Mesodermal cell (in vitro differentiated cells): ENCODE measurements around the gene GNG13. TPM values are rescaled to one million over a fixed set of nuclear protein-coding genes. Genes with fewer than 3 reads are reported as not detected.

Experiments
- H3K27ac ChIP-seq: 2 replicates; pipeline ENCODE4 v1.7.0; 2013; ENCODE audit warnings: mild to moderate bottlenecking, low read depth, low read length, moderate library complexity; ENCODE audit not compliant: severe bottlenecking
- H3K36me3 ChIP-seq: 2 replicates; pipeline ENCODE4 v1.7.1; 2013; ENCODE audit warnings: mild to moderate bottlenecking, low read length, moderate library complexity; ENCODE audit not compliant: control insufficient read depth, insufficient read depth
- H3K4me1 ChIP-seq: one replicate; pipeline ENCODE4 v1.7.1; 2013; ENCODE audit warnings: mild to moderate bottlenecking, low read length; ENCODE audit not compliant: insufficient read depth, control insufficient read depth, poor library complexity, severe bottlenecking
- H3K4me3 ChIP-seq: 2 replicates; pipeline ENCODE4 v1.7.0; 2013; ENCODE audit warnings: low read length, control low read depth, mild to moderate bottlenecking; ENCODE audit not compliant: insufficient read depth, poor library complexity, severe bottlenecking; ENCODE audit errors: extremely low read depth
- H3K9me3 ChIP-seq: 2 replicates; pipeline ENCODE4 v1.7.1; 2013; ENCODE audit warnings: mild to moderate bottlenecking, low read length, moderate library complexity; ENCODE audit not compliant: control insufficient read depth
- WGBS, 2 experiments: methylation state at CpG; one replicate each; pipeline ENCODE4 v1.1.5; 2013; ENCODE audit warnings: missing lambda C conversion rate in 2 of 2; ENCODE audit not compliant: insufficient coverage in 2 of 2; 5-methylcytosine and 5-hydroxymethylcytosine counted together
- polyA plus RNA-seq, 2 experiments: library from polyadenylated mRNA; stranded (reverse); fragments of 50-300 nt; gene quantifications; one replicate each; pipeline ENCODE4 v1.2.3, GENCODE V29; 2013

The GNG13 gene
- not detected for polyA plus RNA-seq (2013, experiment 1 of 2)
- polyA plus RNA-seq (2013, experiment 2 of 2), result not detected

- H3K27ac ChIP-seq, result no peak within 1 kb of the TSS
- H3K4me1 ChIP-seq, result no peaks in the 10 kb centered on the region
- peaks cover 14% of the 10 kb centered on the region for H3K36me3 ChIP-seq
- H3K4me3 ChIP-seq, result no peak within 1 kb of the TSS
- WGBS, 2 experiments, result 7 to 11% methylated on average over 40 of the region's 57 CpGs
- H3K9me3 ChIP-seq, result no peaks in the 10 kb centered on the region
These were observed at the start of gene GNG13 for GRCh38 chr16:799948-800833. Gene GNG13 (minus strand): TSS chr16:800734. CDS start chr16:799077, 1,657 bp downstream.

- Histone ChIP-seq H3K4me1 (no peaks in the 10 kb centered on the region), H3K27ac (no peak overlapping the region), H3K36me3 (no peaks in the 10 kb centered on the region), H3K4me3 (no peak overlapping the region), H3K9me3 (peaks cover 44% of the 10 kb centered on the region)
- 93% methylated on average over 42 to 43 of the region's 44 CpGs for WGBS, 2 experiments
These were observed 48.1 kb upstream of the GNG13 start for GRCh38 chr16:848510-849253.

GRCh38 chr16:847681-848445 is 47.3 kb upstream of the GNG13 start:
- Histone ChIP-seq H3K36me3 (no peaks in the 10 kb centered on the region), H3K4me1 (no peaks in the 10 kb centered on the region), H3K9me3 (peaks cover 44% of the 10 kb centered on the region), H3K4me3 (no peak overlapping the region), H3K27ac (no peak overlapping the region)
- WGBS, 2 experiments, result 92 to 94% methylated on average over 30 to 33 of the region's 33 CpGs

GRCh38 chr16:847151-847550 is 46.6 kb upstream of the GNG13 start:
- peaks cover 44% of the 10 kb centered on the region for H3K9me3 ChIP-seq
- H3K36me3 ChIP-seq, result no peaks in the 10 kb centered on the region
- 81 to 100% methylated on average over 3 to 7 of the region's 10 CpGs for WGBS, 2 experiments
- no peak overlapping the region for H3K27ac ChIP-seq
- no peak overlapping the region for H3K4me3 ChIP-seq
- H3K4me1 ChIP-seq, result no peaks in the 10 kb centered on the region

- Histone ChIP-seq H3K4me1 (no peaks in the 10 kb centered on the region), H3K9me3 (peaks cover 27% of the 10 kb centered on the region), H3K27ac (no peak overlapping the region), H3K4me3 (no peak overlapping the region), H3K36me3 (no peaks in the 10 kb centered on the region)
- 89 to 94% methylated on average over 26 of the region's 26 CpGs for WGBS, 2 experiments
These were observed 44.8 kb upstream of the GNG13 start for GRCh38 chr16:845351-845745.

- Histone ChIP-seq H3K4me3 (no peak overlapping the region), H3K9me3 (peaks cover 21% of the 10 kb centered on the region), H3K36me3 (no peaks in the 10 kb centered on the region), H3K4me1 (no peaks in the 10 kb centered on the region), H3K27ac (no peak overlapping the region)
- WGBS, 2 experiments, result 92 to 94% methylated on average over 35 to 43 of the region's 48 CpGs
These were observed 44.3 kb upstream of the GNG13 start for GRCh38 chr16:844638-845350.

GRCh38 chr16:843771-844170 is 43.2 kb upstream of the GNG13 start:
- H3K4me3 ChIP-seq, result no peak overlapping the region
- peaks cover 15% of the 10 kb centered on the region for H3K9me3 ChIP-seq
- no peaks in the 10 kb centered on the region for H3K36me3 ChIP-seq
- no peak overlapping the region for H3K27ac ChIP-seq
- no peaks in the 10 kb centered on the region for H3K4me1 ChIP-seq
- WGBS, 2 experiments, result 93 to 98% methylated on average over 14 to 19 of the region's 20 CpGs

GRCh38 chr16:842711-843560 is 42.4 kb upstream of the GNG13 start:
- 82 to 83% methylated on average over 32 to 33 of the region's 33 CpGs for WGBS, 2 experiments
- no peak overlapping the region for H3K27ac ChIP-seq
- H3K4me1 ChIP-seq, result no peaks in the 10 kb centered on the region
- H3K4me3 ChIP-seq, result no peak overlapping the region
- no peaks in the 10 kb centered on the region for H3K36me3 ChIP-seq
- H3K9me3 ChIP-seq, result peaks cover 9% of the 10 kb centered on the region

- H3K27ac ChIP-seq, result no peak overlapping the region
- peaks cover 2% of the 10 kb centered on the region for H3K9me3 ChIP-seq
- H3K4me3 ChIP-seq, result no peak overlapping the region
- H3K4me1 ChIP-seq, result no peaks in the 10 kb centered on the region
- H3K36me3 ChIP-seq, result no peaks in the 10 kb centered on the region
- 88 to 90% methylated on average over 17 to 19 of the region's 19 CpGs for WGBS, 2 experiments
These were observed 41.5 kb upstream of the GNG13 start for GRCh38 chr16:842061-842476.
